IMR-90 (cell line): ENCODE measurements around the gene NPFFR1. TPM values are rescaled to one million over a fixed set of nuclear protein-coding genes. Genes with fewer than 3 reads are reported as not detected.
A peak's percentile ranks its signal among the peaks of the same experiment; 100 is the strongest.

Experiments used
- ATAC-seq: fragments of 200-7000 bp; cut with Tn5 transposase; 2 replicates; pipeline ENCODE4 v1.9.1; 2020; ENCODE audit warnings: low read depth, mild to moderate bottlenecking, moderate library complexity
- BruUV-seq: library from RNA; stranded (reverse); fragments of 400-500 nt; replicated peaks from 2 replicates; lab custom pipeline; 2021; lab: Mats Ljungman, UMichigan
- CTCF ChIA-PET: fragments of 300-600 bp; formaldehyde crosslinking; extraction: SDS; loops from one replicate; lab custom pipeline; 2021; ENCODE audit warnings: antibody characterized with exemption; lab: Yijun Ruan, JAX
- POLR2A ChIA-PET: fragments of 300-600 bp; sonication (Branson Sonifier 250); formaldehyde crosslinking; loops from one replicate; lab custom pipeline; 2022; ENCODE audit warnings: antibody characterized with exemption; ENCODE audit not compliant: unreplicated experiment; lab: Charles Lee
- DNase-seq: peaks from one replicate; pipeline ENCODE4 v3.0.0; 2013
- H2AFZ ChIP-seq: replicated peaks from 2 replicates; pipeline ENCODE3; 2013; ENCODE audit warnings: low read length, mild to moderate bottlenecking; ENCODE audit not compliant: poor library complexity
- H2AK5ac ChIP-seq: 2 replicates; pipeline ENCODE4 v1.6.1; 2013; ENCODE audit warnings: low read depth, low read length, inconsistent platforms
- H2AK9ac ChIP-seq: replicated peaks from 2 replicates; pipeline ENCODE3; 2013; ENCODE audit warnings: mild to moderate bottlenecking, low read depth, low read length, moderate library complexity; ENCODE audit not compliant: poor library complexity
- H2BK120ac ChIP-seq: 2 replicates; pipeline ENCODE4 v1.6.1; 2013; ENCODE audit warnings: low read depth, low read length, inconsistent platforms
- H2BK15ac ChIP-seq: 3 replicates; pipeline ENCODE4 v1.6.1; 2013; ENCODE audit warnings: low read depth, low read length, inconsistent platforms
- H2BK20ac ChIP-seq: 2 replicates; pipeline ENCODE4 v1.6.1; 2013; ENCODE audit warnings: low read depth, mild to moderate bottlenecking, inconsistent platforms, low read length, moderate library complexity
- H2BK5ac ChIP-seq: 2 replicates; pipeline ENCODE4 v1.6.1; 2013; ENCODE audit warnings: mild to moderate bottlenecking, low read depth, low read length, inconsistent platforms; ENCODE audit not compliant: poor library complexity, severe bottlenecking
- H3K14ac ChIP-seq: replicated peaks from 2 replicates; pipeline ENCODE4 v1.6.1; 2013; ENCODE audit warnings: low read depth, low read length, inconsistent platforms
- H3K18ac ChIP-seq: 2 replicates; pipeline ENCODE4 v1.6.1; 2013; ENCODE audit warnings: low read depth, low read length, control low read depth
- H3K23ac ChIP-seq: 2 replicates; pipeline ENCODE4 v1.6.1; 2013; ENCODE audit warnings: low read depth, low read length, inconsistent platforms
- H3K27ac ChIP-seq: 2 replicates; pipeline ENCODE4 v1.5.1; 2013; ENCODE audit warnings: mild to moderate bottlenecking, control low read depth, low read length; ENCODE audit not compliant: insufficient read depth
- H3K27me3 ChIP-seq: 2 replicates; pipeline ENCODE4 v1.6.1; 2013; ENCODE audit warnings: low read length; ENCODE audit not compliant: control insufficient read depth, insufficient read depth
- H3K36me3 ChIP-seq: 2 replicates; pipeline ENCODE4 v1.6.1; 2013; ENCODE audit warnings: low read length, mixed read lengths; ENCODE audit not compliant: control insufficient read depth, insufficient read depth
- H3K4ac ChIP-seq: 2 replicates; pipeline ENCODE4 v1.6.1; 2013; ENCODE audit warnings: low read depth, low read length, inconsistent platforms
- H3K4me1 ChIP-seq: 2 replicates; pipeline ENCODE4 v1.6.1; 2013; ENCODE audit warnings: low read length, mixed read lengths; ENCODE audit not compliant: control insufficient read depth, insufficient read depth
- H3K4me2 ChIP-seq: 2 replicates; pipeline ENCODE4 v1.6.1; 2013; ENCODE audit warnings: low read depth, mild to moderate bottlenecking, control low read depth, low read length, moderate library complexity
- H3K4me3 ChIP-seq: 2 replicates; pipeline ENCODE4 v1.5.1; 2013; ENCODE audit warnings: low read depth, mild to moderate bottlenecking, control low read depth, low read length, moderate library complexity; ENCODE audit not compliant: insufficient read depth
- H3K56ac ChIP-seq: 2 replicates; pipeline ENCODE4 v1.6.1; 2013; ENCODE audit warnings: low read length, inconsistent platforms; ENCODE audit not compliant: insufficient read depth; ENCODE audit errors: extremely low read depth
- H3K79me1 ChIP-seq, 2 experiments: 2 replicates each; pipeline ENCODE4 v1.6.1; 2013; ENCODE audit warnings: low read length in 2 of 2, inconsistent platforms in 1 of 2, low read depth in 1 of 2
- H3K9ac ChIP-seq: 2 replicates; pipeline ENCODE4 v1.6.1; 2013; ENCODE audit warnings: low read depth, low read length, control low read depth
- H3K9me1 ChIP-seq: 2 replicates; pipeline ENCODE4 v1.6.1; 2013; ENCODE audit warnings: low read length, inconsistent platforms; ENCODE audit not compliant: insufficient read depth
- H3K9me3 ChIP-seq: 2 replicates; pipeline ENCODE4 v1.6.1; 2013; ENCODE audit warnings: low read length; ENCODE audit not compliant: control insufficient read depth, insufficient read depth
- H4K20me1 ChIP-seq: 2 replicates; pipeline ENCODE4 v1.6.1; 2013; ENCODE audit warnings: low read length, inconsistent platforms; ENCODE audit not compliant: insufficient read depth
- H4K5ac ChIP-seq: 2 replicates; pipeline ENCODE4 v1.6.1; 2013; ENCODE audit warnings: mild to moderate bottlenecking, low read depth, low read length, control low read depth
- H4K8ac ChIP-seq, 2 experiments: 2 replicates each; pipeline ENCODE4 v1.6.1; 2013; ENCODE audit warnings: low read depth in 2 of 2, low read length in 2 of 2, control low read depth in 1 of 2, inconsistent platforms in 1 of 2
- H4K91ac ChIP-seq: 2 replicates; pipeline ENCODE4 v1.6.1; 2013; ENCODE audit warnings: low read depth, low read length, inconsistent platforms; ENCODE audit not compliant: insufficient read depth
- CEBPB ChIP-seq: IDR thresholded peaks from 2 replicates; pipeline ENCODE4 v1.6.1; 2012; ENCODE audit warnings: low read depth, low read length, improper control_type of control experiment
- MAFK ChIP-seq: IDR thresholded peaks from 2 replicates; pipeline ENCODE4 v1.6.1; 2012; ENCODE audit warnings: low read depth, low read length, improper control_type of control experiment
- MXI1 ChIP-seq: IDR thresholded peaks from 2 replicates; pipeline ENCODE4 v1.6.1; 2012; ENCODE audit warnings: low read depth, mild to moderate bottlenecking, low read length, moderate library complexity, borderline replicate concordance
- NFE2L2 ChIP-seq: fragments of 150-350 bp; IDR thresholded peaks from 2 replicates; pipeline ENCODE4 v1.6.1; 2016; ENCODE audit warnings: low read depth, mild to moderate bottlenecking, low read length
- POLR2A ChIP-seq: IDR thresholded peaks from 2 replicates; pipeline ENCODE4 v1.6.1; 2012; ENCODE audit warnings: mild to moderate bottlenecking, low read depth, low read length
- RCOR1 ChIP-seq: IDR thresholded peaks from 2 replicates; pipeline ENCODE4 v1.6.1; 2012; ENCODE audit warnings: mild to moderate bottlenecking, low read length, improper control_type of control experiment; ENCODE audit not compliant: insufficient replicate concordance
- RFX5 ChIP-seq: IDR thresholded peaks from 2 replicates; pipeline ENCODE4 v1.8.0; 2012; ENCODE audit warnings: low read depth, mild to moderate bottlenecking, low read length, moderate library complexity
- WGBS, 2 experiments: methylation state at CpG; one replicate each; pipeline versions ENCODE4 v1.1.5 to v1.1.7; 2013; ENCODE audit warnings: missing lambda C conversion rate in 2 of 2; ENCODE audit not compliant: insufficient read length in 1 of 2; ENCODE audit errors: extremely low coverage in 2 of 2; 5-methylcytosine and 5-hydroxymethylcytosine counted together
- dilution Hi-C: fragments of 300-500 bp; cut with HindIII; formaldehyde crosslinking; loops from one replicate; pipeline ENCODE4 v1.14.3; 2018; ENCODE audit warnings: low sequenced_read_pairs; ENCODE audit not compliant: unreplicated experiment
- in situ Hi-C: fragments of 300-500 bp; cut with MboI; formaldehyde crosslinking; loops from 3 replicates; pipeline ENCODE4 v1.14.3; 2019; ENCODE audit warnings: low sequenced_read_pairs, inconsistent platforms, mixed read lengths
- intact Hi-C: fragments of 100-400 bp; cut with micrococcal nuclease; formaldehyde crosslinking; loops from 2 replicates; pipeline ENCODE4 v1.10.0; 2022
- polyA plus RNA-seq, 3 experiments: library from polyadenylated mRNA; depleted of rRNA; stranded (reverse); fragments of >200 nt; gene quantifications; 2 replicates each; pipeline ENCODE4 v1.2.3, GENCODE V29; 2012; ENCODE audit warnings: low replicate concordance in 1 of 3
- total RNA-seq: library from RNA; depleted of rRNA; stranded (reverse); fragments of >200 nt; gene quantifications from 2 replicates; pipeline ENCODE4 v1.2.3, GENCODE V29; 2012

NPFFR1 gene
- total and polyA plus RNA-seq, 2 of the 4 experiments (the other 2 are of a cell fraction), result not detected

- no peaks in the 10 kb centered on the region for H3K9me3 ChIP-seq
- no peak overlapping the region for H4K5ac ChIP-seq
- H3K9ac ChIP-seq, result no peak overlapping the region
- H2AK9ac ChIP-seq, result no peak overlapping the region
- peaks cover 17% of the 10 kb centered on the region for H4K20me1 ChIP-seq
- in situ Hi-C loops (loop anchor here (5.0 kb wide), 1 partner anchor 127 kb away; no protein-coding TSS in a partner anchor), intact Hi-C loops (no loop called here), dilution Hi-C loops (no loop called here)
- no peak overlapping the region for H2BK15ac ChIP-seq
- no peak overlapping the region for H2BK20ac ChIP-seq
- no peaks in the 10 kb centered on the region for H3K36me3 ChIP-seq
- H3K4me2 ChIP-seq, result peak overlapping the region; percentile 50; the same call in 1 of the 2 replicates
- H2BK120ac ChIP-seq, result no peak overlapping the region
- H3K18ac ChIP-seq, result no peak overlapping the region
- no peaks in the 10 kb centered on the region for H3K27me3 ChIP-seq
- peak overlapping the region; percentile 9 for H2AFZ ChIP-seq
- no peak overlapping the region for H3K23ac ChIP-seq
- no peak overlapping the region for H2AK5ac ChIP-seq
- 0 out of 4 replicates have a peak overlapping the region, but pooled peaks of 1 of the 2 experiments have one; percentile 2 for H4K8ac ChIP-seq
- H3K9me1 ChIP-seq, result 0 out of 2 replicates have a peak, but pooled peaks cover 2% of the 10 kb centered on the region
- TF ChIP-seq RFX5 (no peak), POLR2A (no peak), NFE2L2 (no peak), MAFK (no peak), CEBPB (peak; percentile 88), RCOR1 (no peak), MXI1 (no peak)
- no TSS peak for BruUV-seq
- DNase-seq (peak; percentile 84), ATAC-seq (no peak)
- H2BK5ac ChIP-seq, result no peak overlapping the region
- no peak overlapping the region for H3K4me3 ChIP-seq
- H3K79me1 ChIP-seq, result peaks cover 20 to 33% of the 10 kb centered on the region in 2 experiments
- ChIA-PET CTCF (no interaction called here), POLR2A (no interaction called here)
- H3K4ac ChIP-seq, result no peak overlapping the region
- no peak overlapping the region for H3K14ac ChIP-seq
- peak overlapping the region; percentile 55; the same call in 1 of the 2 replicates for H3K27ac ChIP-seq
- H3K4me1 ChIP-seq, result peaks cover 2% of the 10 kb centered on the region; the same call in 1 of the 2 replicates
- H3K56ac ChIP-seq, result no peak overlapping the region
- WGBS, 2 experiments, result 86% methylated on average over 14 of the region's 18 CpGs; no CpG with 5 or more reads in 1 of the 2 experiments
- no peak overlapping the region for H4K91ac ChIP-seq
Observed at GRCh38 chr10:70234668-70235447, 48.9 kb downstream of the NPFFR1 start.
